WTC11 (cell line): ENCODE data around the gene CROCC. TPM values are rescaled to one million over a fixed set of nuclear protein-coding genes. Genes with fewer than 3 reads are reported as not detected.

Experiments
- ATF1 ChIP-seq: sonication (generic); formaldehyde crosslinking; IDR thresholded peaks from 2 replicates; pipeline ENCODE4 v1.8.1; 2023; ENCODE audit warnings: mild to moderate bottlenecking, moderate library complexity, missing genetic modification reagents
- E2F1 ChIP-seq: sonication (generic); formaldehyde crosslinking; IDR thresholded peaks from 2 replicates; pipeline ENCODE4 v1.8.0; 2022; ENCODE audit warnings: mild to moderate bottlenecking, missing genetic modification reagents
- ESRRA ChIP-seq: sonication (generic); formaldehyde crosslinking; IDR thresholded peaks from 2 replicates; pipeline ENCODE4 v1.8.1; 2022; ENCODE audit warnings: mild to moderate bottlenecking, missing genetic modification reagents, borderline replicate concordance
- HMGA2 ChIP-seq: fragments of 250-450 bp; sonication (Bioruptor Pico); IDR thresholded peaks from 2 replicates; pipeline ENCODE4 v1.4.0; 2021; ENCODE audit warnings: mild to moderate bottlenecking, moderate library complexity
- HMGXB4 ChIP-seq: sonication (generic); formaldehyde crosslinking; IDR thresholded peaks from 2 replicates; pipeline ENCODE4 v1.8.1; 2023; ENCODE audit warnings: mild to moderate bottlenecking, moderate library complexity, missing genetic modification reagents
- KAT7 ChIP-seq: sonication (generic); formaldehyde crosslinking; IDR thresholded peaks from 2 replicates; pipeline ENCODE4 v1.8.1; 2023; ENCODE audit warnings: missing genetic modification reagents, mild to moderate bottlenecking, borderline replicate concordance
- NFATC4 ChIP-seq: fragments of 250-450 bp; sonication (Bioruptor Pico); IDR thresholded peaks from 2 replicates; pipeline ENCODE4 v1.9.0; 2021; ENCODE audit warnings: mild to moderate bottlenecking
- NFYB ChIP-seq: sonication (generic); formaldehyde crosslinking; conservative IDR thresholded peaks from 2 replicates; pipeline ENCODE4 v1.8.0; 2022; ENCODE audit warnings: low read depth, missing genetic modification reagents
- NR3C1 ChIP-seq: sonication (generic); formaldehyde crosslinking; conservative IDR thresholded peaks from 2 replicates; pipeline ENCODE4 v1.8.1; 2023; ENCODE audit warnings: low read depth, mild to moderate bottlenecking, missing genetic modification reagents
- PRDM15 ChIP-seq: sonication (generic); formaldehyde crosslinking; IDR thresholded peaks from 2 replicates; pipeline ENCODE4 v1.8.0; 2022; ENCODE audit warnings: missing genetic modification reagents
- PRRX2 ChIP-seq: fragments of 250-450 bp; sonication (Bioruptor Pico); IDR thresholded peaks from 2 replicates; pipeline ENCODE4 v1.8.0; 2021; ENCODE audit warnings: mild to moderate bottlenecking
- SP1 ChIP-seq: sonication (generic); formaldehyde crosslinking; conservative IDR thresholded peaks from 2 replicates; pipeline ENCODE4 v1.8.1; 2022; ENCODE audit warnings: missing genetic modification reagents
- TCF7 ChIP-seq: sonication (generic); formaldehyde crosslinking; IDR thresholded peaks from 2 replicates; pipeline ENCODE4 v1.8.0; 2022; ENCODE audit warnings: mild to moderate bottlenecking, low read depth, missing genetic modification reagents, moderate library complexity
- TP53 ChIP-seq: sonication (generic); formaldehyde crosslinking; IDR thresholded peaks from 2 replicates; pipeline ENCODE4 v1.8.1; 2023; ENCODE audit warnings: mild to moderate bottlenecking, missing genetic modification reagents
- ZBTB43 ChIP-seq: sonication (generic); formaldehyde crosslinking; IDR thresholded peaks from 2 replicates; pipeline ENCODE4 v1.8.1; 2023; ENCODE audit warnings: mild to moderate bottlenecking, missing genetic modification reagents
- ZNF263 ChIP-seq: sonication (generic); formaldehyde crosslinking; IDR thresholded peaks from 2 replicates; pipeline ENCODE4 v1.8.1; 2022; ENCODE audit warnings: low read depth, mild to moderate bottlenecking, moderate library complexity, missing genetic modification reagents
- ZNF281 ChIP-seq: sonication (generic); formaldehyde crosslinking; IDR thresholded peaks from 2 replicates; pipeline ENCODE4 v1.8.0; 2023; ENCODE audit warnings: mild to moderate bottlenecking, missing genetic modification reagents
- ZNF317 ChIP-seq: sonication (generic); formaldehyde crosslinking; IDR thresholded peaks from 2 replicates; pipeline ENCODE4 v1.8.1; 2023; ENCODE audit warnings: low read depth, mild to moderate bottlenecking, moderate library complexity, missing genetic modification reagents, borderline replicate concordance
- ZNF396 ChIP-seq: fragments of 250-450 bp; sonication (Bioruptor Pico); IDR thresholded peaks from 2 replicates; pipeline ENCODE4 v1.8.0; 2021; ENCODE audit warnings: mild to moderate bottlenecking, moderate library complexity, borderline replicate concordance
- ZNF416 ChIP-seq: fragments of 250-450 bp; sonication (Bioruptor Pico); IDR thresholded peaks from 2 replicates; pipeline ENCODE4 v1.9.0; 2021; ENCODE audit warnings: mild to moderate bottlenecking, inconsistent platforms
- ZNF423 ChIP-seq: fragments of 250-450 bp; sonication (Bioruptor Pico); IDR thresholded peaks from 2 replicates; pipeline ENCODE4 v2.1.2; 2022; ENCODE audit warnings: mild to moderate bottlenecking, moderate library complexity
- ZNF532 ChIP-seq: fragments of 250-450 bp; sonication (Bioruptor Pico); IDR thresholded peaks from 2 replicates; pipeline ENCODE4 v1.9.0; 2021; ENCODE audit warnings: mild to moderate bottlenecking, borderline replicate concordance
- total RNA-seq: library from RNA; stranded (reverse); gene quantifications from 3 replicates; pipeline ENCODE4 v1.2.3, GENCODE V29; 2021

CROCC gene
- total RNA-seq, 1 experiment from 2014 or later, result 75.6 TPM

GRCh38 chr1:16938351-16939321 lies 16.9 kb downstream of the CROCC start (continued):
- TF ChIP-seq HMGXB4 (CRISPR knock-in tag), result no peak
- no peak for TF ChIP-seq PRRX2 (CRISPR knock-in tag)
- 0 out of 2 replicates have a peak, but pooled peaks have one; percentile 49 for TF ChIP-seq ZNF281 (CRISPR knock-in tag)
- TF ChIP-seq ZNF532 (CRISPR knock-in tag), result no peak
- no peak for TF ChIP-seq ZNF416 (CRISPR knock-in tag)
- TF ChIP-seq HMGA2 (CRISPR knock-in tag), result no peak
- TF ChIP-seq ZBTB43 (CRISPR knock-in tag), result no peak
- no peak for TF ChIP-seq TCF7 (CRISPR knock-in tag)
- TF ChIP-seq PRDM15, result no peak
- 0 out of 2 replicates have a peak, but pooled peaks have one; percentile 38 for TF ChIP-seq KAT7 (CRISPR knock-in tag)
- no peak for TF ChIP-seq NR3C1
- no peak for TF ChIP-seq NFATC4
- TF ChIP-seq ZNF317, result no peak
- TF ChIP-seq ZNF396, result no peak
- TF ChIP-seq NFYB (CRISPR knock-in tag), result no peak
- TF ChIP-seq E2F1 (CRISPR knock-in tag), result no peak
- TF ChIP-seq SP1 (CRISPR knock-in tag), result 0 out of 2 replicates have a peak, but pooled peaks have one; percentile 10
- no peak for TF ChIP-seq ATF1 (CRISPR knock-in tag)
- peak; percentile 55; the same call in 1 of the 2 replicates for TF ChIP-seq ZNF423 (CRISPR knock-in tag)
- TF ChIP-seq ZNF263 (CRISPR knock-in tag), result peak; percentile 28; the same call in 1 of the 2 replicates
- 0 out of 2 replicates have a peak, but pooled peaks have one; percentile 34 for TF ChIP-seq TP53
- TF ChIP-seq ESRRA (CRISPR knock-in tag), result no peak
